ENCODE results near the gene PPFIA2.

Gene PPFIA2

DNA sequence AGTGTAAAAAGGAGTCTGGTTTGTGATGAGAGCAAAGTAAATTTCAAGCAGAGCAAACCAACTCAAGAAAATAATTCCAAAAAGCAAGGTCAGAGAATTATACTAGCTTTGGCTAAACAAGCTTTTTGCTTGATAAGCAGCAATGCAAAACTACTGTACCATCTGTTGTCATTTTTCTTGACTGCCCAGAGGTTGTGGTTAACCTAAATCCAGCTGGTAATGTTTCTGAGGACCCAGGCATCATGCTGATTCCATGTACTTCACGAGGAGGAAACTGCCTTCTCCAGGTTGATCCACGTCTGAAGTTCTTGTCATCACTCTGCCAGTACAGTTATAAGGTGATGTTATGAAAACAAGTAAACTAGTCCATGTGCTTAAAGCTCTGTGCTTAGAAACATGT, 496.1 kb downstream of the PPFIA2 start:
- POLR2A ChIA-PET: no interaction called here
- CTCF ChIA-PET: no interaction called here

DNA sequence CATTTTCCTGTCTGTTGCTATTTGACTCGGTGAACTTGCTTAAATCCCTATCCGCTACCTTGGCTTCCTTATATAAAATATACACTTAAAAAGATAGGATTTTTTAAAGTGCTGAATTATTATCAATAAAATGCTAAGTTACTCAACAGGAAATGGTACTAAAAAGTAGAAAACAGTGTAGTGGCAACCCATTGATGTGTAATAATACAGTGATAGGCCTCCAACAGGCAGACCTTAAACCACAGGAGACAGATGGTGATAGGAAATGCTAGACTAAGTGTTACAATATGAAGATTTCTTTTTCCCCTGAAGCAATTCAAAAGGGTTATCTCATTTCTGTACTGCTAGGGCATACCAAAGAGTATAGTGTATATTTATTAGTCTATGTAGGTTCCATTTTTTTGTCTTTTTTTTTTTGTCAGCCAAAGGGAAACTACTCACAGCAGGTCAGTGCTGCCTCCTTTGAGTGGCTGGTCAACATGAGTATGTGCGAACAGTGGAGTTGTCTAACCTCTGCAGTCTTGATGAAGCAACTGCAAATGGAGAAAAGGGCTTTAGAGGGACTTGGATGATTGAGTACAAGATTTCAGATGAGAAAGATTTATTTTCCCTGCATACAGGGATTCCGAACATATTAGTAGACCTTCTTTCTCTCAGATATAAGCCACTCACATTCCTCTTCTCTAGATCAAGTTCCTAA, 497.5 kb downstream of the PPFIA2 start:
- TF ChIP-seq, protein P1, sequence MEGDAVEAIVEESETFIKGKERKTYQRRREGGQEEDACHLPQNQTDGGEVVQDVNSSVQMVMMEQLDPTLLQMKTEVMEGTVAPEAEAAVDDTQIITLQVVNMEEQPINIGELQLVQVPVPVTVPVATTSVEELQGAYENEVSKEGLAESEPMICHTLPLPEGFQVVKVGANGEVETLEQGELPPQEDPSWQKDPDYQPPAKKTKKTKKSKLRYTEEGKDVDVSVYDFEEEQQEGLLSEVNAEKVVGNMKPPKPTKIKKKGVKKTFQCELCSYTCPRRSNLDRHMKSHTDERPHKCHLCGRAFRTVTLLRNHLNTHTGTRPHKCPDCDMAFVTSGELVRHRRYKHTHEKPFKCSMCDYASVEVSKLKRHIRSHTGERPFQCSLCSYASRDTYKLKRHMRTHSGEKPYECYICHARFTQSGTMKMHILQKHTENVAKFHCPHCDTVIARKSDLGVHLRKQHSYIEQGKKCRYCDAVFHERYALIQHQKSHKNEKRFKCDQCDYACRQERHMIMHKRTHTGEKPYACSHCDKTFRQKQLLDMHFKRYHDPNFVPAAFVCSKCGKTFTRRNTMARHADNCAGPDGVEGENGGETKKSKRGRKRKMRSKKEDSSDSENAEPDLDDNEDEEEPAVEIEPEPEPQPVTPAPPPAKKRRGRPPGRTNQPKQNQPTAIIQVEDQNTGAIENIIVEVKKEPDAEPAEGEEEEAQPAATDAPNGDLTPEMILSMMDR (IDR thresholded peaks at IDR 0.05; ENCODE audit: insufficient read depth, low read length, missing control alignments): no peak
- ChIA-PET POLR2A (no interaction called here), CTCF (no interaction called here)
- no peak overlapping the region for H3K4me3 ChIP-seq (ENCODE audit: low read depth, low read length)
- DNase-seq (ENCODE audit: low read depth, low spot score): no peak

More for the DNA sequence above, 496.1 kb downstream of the PPFIA2 start:
- H3K4me3 ChIP-seq (ENCODE audit: low read depth, low read length): no peak overlapping the region
- TF ChIP-seq, protein P1 (IDR thresholded peaks at IDR 0.05; ENCODE audit: insufficient read depth, low read length, missing control alignments): no peak
- no peak for DNase-seq (ENCODE audit: low read depth, low spot score)

DNA sequence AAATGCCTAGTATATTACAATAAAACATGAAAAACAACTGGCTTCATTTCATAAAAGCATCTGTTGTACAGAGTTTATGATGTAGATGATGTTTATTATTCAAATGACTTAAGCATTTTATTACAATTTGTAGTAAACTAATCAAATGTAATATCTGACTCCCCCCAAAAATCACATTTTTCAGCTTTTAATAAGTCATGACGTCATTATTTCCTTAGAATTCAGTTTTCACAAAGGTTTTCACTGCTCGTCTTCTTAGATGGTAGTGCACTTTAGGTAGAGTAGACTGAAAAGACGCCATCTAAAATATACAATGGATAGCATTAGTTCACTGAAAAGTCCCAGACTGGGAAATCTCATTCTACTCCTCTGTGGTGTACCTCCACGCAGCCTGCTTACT, 499.8 kb downstream of the PPFIA2 start:
- no peak for DNase-seq (ENCODE audit: low read depth, low spot score)
- H3K4me3 ChIP-seq (ENCODE audit: low read depth, low read length): no peak overlapping the region
- CTCF ChIA-PET: interaction anchor here (1.2 to 4.6 kb wide), 3 partner anchors 986 to 1064 kb away, joined by 3 to 35 read pairs (median 5); no protein-coding TSS in a partner anchor
- TF ChIP-seq, protein P1 (IDR thresholded peaks at IDR 0.05; ENCODE audit: insufficient read depth, low read length, missing control alignments): no peak
- POLR2A ChIA-PET: no interaction called here

DNA sequence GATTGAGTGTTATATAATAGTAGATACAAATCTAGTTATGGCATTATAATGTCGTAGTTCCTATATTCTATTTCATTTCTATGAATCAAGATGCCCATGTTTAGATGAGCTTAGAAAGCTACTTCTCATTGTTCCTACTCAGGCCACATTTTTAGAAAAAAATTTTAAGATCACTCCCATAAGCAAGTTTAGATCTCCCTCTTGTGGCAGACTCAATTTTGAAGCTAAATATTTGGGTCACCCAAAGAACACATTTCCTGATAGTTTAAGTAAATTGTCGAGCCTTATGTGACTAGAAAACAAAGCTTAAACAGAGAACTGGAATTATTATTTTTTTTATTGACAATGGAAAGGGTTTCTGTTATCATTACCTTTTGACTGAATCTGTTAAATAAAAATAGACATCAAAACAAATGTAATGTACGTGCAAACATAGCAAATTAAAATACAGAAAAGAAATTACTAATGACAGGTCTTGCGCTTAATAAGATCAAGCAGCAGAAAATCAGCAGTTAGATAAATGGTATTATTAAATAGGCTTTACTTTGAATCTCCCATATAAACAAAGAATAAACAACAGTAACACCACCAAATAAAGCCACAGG, 501.1 kb downstream of the PPFIA2 start:
- DNase-seq (ENCODE audit: low read depth, low spot score): no peak
- CTCF ChIA-PET: interaction anchor here (0.6 to 4.6 kb wide), 22 partner anchors 8 to 1067 kb away, joined by 3 to 35 read pairs (median 4); no protein-coding TSS in a partner anchor
- TF ChIP-seq, protein P1 (IDR thresholded peaks at IDR 0.05; ENCODE audit: insufficient read depth, low read length, missing control alignments): peak; percentile 38
- POLR2A ChIA-PET: no interaction called here
- no peak overlapping the region for H3K4me3 ChIP-seq (ENCODE audit: low read depth, low read length)

DNA sequence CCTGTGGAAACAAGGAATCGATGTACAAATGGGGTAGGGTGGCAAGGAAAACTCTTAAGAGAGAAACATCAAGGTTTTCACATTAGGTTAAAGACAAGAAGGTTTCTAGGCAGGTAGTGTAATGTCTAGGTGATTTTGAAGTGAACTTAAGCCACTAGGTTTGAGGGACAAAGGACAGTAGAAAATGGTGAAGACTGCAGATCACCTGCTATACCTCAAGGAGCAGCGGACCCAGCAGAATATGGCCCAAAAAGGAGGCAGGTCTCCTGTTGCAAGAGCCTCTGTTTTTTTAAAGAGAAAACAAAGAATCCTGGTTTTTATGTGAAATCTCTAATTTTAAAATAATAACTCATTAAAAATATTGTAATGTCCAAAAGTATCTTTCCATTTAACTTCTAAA, 503.2 kb downstream of the PPFIA2 start:
- ChIA-PET CTCF (no interaction called here), POLR2A (no interaction called here)
- H3K4me3 ChIP-seq (ENCODE audit: low read depth, low read length): no peak overlapping the region
- no peak for DNase-seq (ENCODE audit: low read depth, low spot score)
- TF ChIP-seq, protein P1 (IDR thresholded peaks at IDR 0.05; ENCODE audit: insufficient read depth, low read length, missing control alignments): no peak

DNA sequence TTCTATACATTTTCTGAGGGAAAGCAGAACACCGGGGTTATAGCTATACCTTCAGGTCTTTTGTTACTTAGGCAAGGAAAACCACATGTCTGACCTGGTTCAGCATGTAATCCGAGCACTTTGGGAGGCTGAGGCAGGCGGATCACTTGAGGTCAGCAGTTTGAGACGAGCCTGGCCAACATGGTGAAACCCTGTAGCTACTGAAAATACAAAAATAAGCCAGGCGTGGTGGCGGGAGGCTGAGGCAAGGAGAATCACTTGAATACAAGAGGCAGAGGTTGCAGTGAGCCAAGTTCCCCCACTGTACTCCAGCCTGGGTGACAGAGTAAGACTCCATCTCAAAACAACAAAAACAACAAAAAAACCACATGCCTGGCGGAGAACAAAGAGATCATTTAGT, 503.7 kb downstream of the PPFIA2 start:
- ChIA-PET POLR2A (no interaction called here), CTCF (no interaction called here)
- DNase-seq (ENCODE audit: low read depth, low spot score): no peak
- TF ChIP-seq, protein P1 (IDR thresholded peaks at IDR 0.05; ENCODE audit: insufficient read depth, low read length, missing control alignments): no peak
- H3K4me3 ChIP-seq (ENCODE audit: low read depth, low read length): no peak overlapping the region
